GM23338 (cell line): Measurements from ENCODE around the gene LSM12. TPM values are rescaled to one million over a fixed set of nuclear protein-coding genes. Genes with fewer than 3 reads are reported as not detected.
"Not testable (repeated sequence)": the region's sequence is repeated elsewhere in the genome, so short reads cannot be mapped to it uniquely, and the experiment has no call there.

ENCODE experiments used
- ATAC-seq: fragments of 200-7000 bp; cut with Tn5 transposase; 3 replicates; pipeline ENCODE4 v1.9.1; 2020
- DNase-seq: peaks from one replicate; pipeline ENCODE4 v3.0.0-alpha.2; 2015; ENCODE audit warnings: low spot score
- H2AFZ ChIP-seq: fragments of 200-600 bp; sonication (generic); 2 replicates; pipeline ENCODE4 v1.8.0; 2016; ENCODE audit warnings: antibody characterized with exemption, mild to moderate bottlenecking, moderate library complexity
- H3F3A ChIP-seq: fragments of 200-600 bp; sonication (generic); replicated peaks from 2 replicates; pipeline ENCODE4 v1.8.0; 2017; ENCODE audit warnings: antibody characterized with exemption, mixed run types, low read depth
- H3K27ac ChIP-seq: fragments of 200-600 bp; sonication (generic); 2 replicates; pipeline ENCODE4 v1.6.1; 2016; ENCODE audit warnings: low read depth
- H3K27me3 ChIP-seq: fragments of 200-600 bp; sonication (generic); 2 replicates; pipeline ENCODE4 v1.8.0; 2016; ENCODE audit warnings: mild to moderate bottlenecking, mixed run types, moderate library complexity; ENCODE audit not compliant: insufficient read depth
- H3K36me3 ChIP-seq: fragments of 200-600 bp; sonication (generic); 2 replicates; pipeline ENCODE4 v1.8.0; 2016; ENCODE audit warnings: mild to moderate bottlenecking; ENCODE audit not compliant: insufficient read depth
- H3K4me1 ChIP-seq: fragments of 200-600 bp; sonication (generic); 2 replicates; pipeline ENCODE4 v1.8.0; 2016; ENCODE audit warnings: mild to moderate bottlenecking, moderate library complexity; ENCODE audit not compliant: insufficient read depth
- H3K4me2 ChIP-seq: fragments of 200-600 bp; sonication (generic); 2 replicates; pipeline ENCODE4 v1.7.1; 2017; ENCODE audit warnings: mixed run types
- H3K4me3 ChIP-seq: fragments of 200-600 bp; sonication (generic); 2 replicates; pipeline ENCODE4 v1.6.1; 2016; ENCODE audit warnings: mixed run types
- H3K79me2 ChIP-seq: fragments of 200-600 bp; sonication (generic); replicated peaks from 2 replicates; pipeline ENCODE4 v1.8.0; 2017; ENCODE audit warnings: mild to moderate bottlenecking; ENCODE audit not compliant: insufficient read depth
- H3K9me2 ChIP-seq: fragments of 200-600 bp; sonication (generic); 2 replicates; pipeline ENCODE4 v1.8.0; 2017; ENCODE audit not compliant: insufficient read depth
- H4K20me1 ChIP-seq: fragments of 200-600 bp; sonication (generic); replicated peaks from 2 replicates; pipeline ENCODE4 v1.8.0; 2017; ENCODE audit warnings: mild to moderate bottlenecking; ENCODE audit not compliant: insufficient read depth
- H3K27ac Mint-ChIP-seq: 2 replicates; pipeline ENCODE4 v1.8.0; 2020; ENCODE audit warnings: inconsistent platforms, mild to moderate bottlenecking, moderate library complexity, mixed read lengths
- H3K27me3 Mint-ChIP-seq: 3 replicates; pipeline ENCODE4 v1.8.0; 2022; ENCODE audit warnings: low read depth, mild to moderate bottlenecking, moderate library complexity, mixed read lengths, inconsistent platforms; ENCODE audit not compliant: insufficient read depth, poor library complexity
- H3K36me3 Mint-ChIP-seq: 3 replicates; pipeline ENCODE4 v1.8.0; 2021; ENCODE audit warnings: low read depth, mild to moderate bottlenecking, inconsistent platforms, moderate library complexity, mixed read lengths
- H3K4me1 Mint-ChIP-seq: 3 replicates; pipeline ENCODE4 v1.8.0; 2020; ENCODE audit warnings: mild to moderate bottlenecking, inconsistent platforms, mixed read lengths
- H3K4me3 Mint-ChIP-seq: 3 replicates; pipeline ENCODE4 v1.8.0; 2021; ENCODE audit warnings: moderate library complexity, mild to moderate bottlenecking, inconsistent platforms, mixed read lengths
- H3K9me3 Mint-ChIP-seq: 3 replicates; pipeline ENCODE4 v1.8.0; 2020; ENCODE audit warnings: moderate library complexity, mild to moderate bottlenecking, inconsistent platforms, mixed read lengths
- CTCF ChIP-seq, 2 experiments: fragments of 200-600 bp in 1 of 2; sonication (generic) in 1 of 2; conservative IDR thresholded peaks; 2 replicates each; pipeline versions ENCODE4 v1.5.1 to v1.6.1; 2016 to 2017; ENCODE audit warnings: antibody characterized with exemption in 2 of 2, low read depth in 2 of 2, mild to moderate bottlenecking in 2 of 2, moderate library complexity in 1 of 2
- EZH2 ChIP-seq: fragments of 200-600 bp; sonication (generic); IDR thresholded peaks from one replicate; pipeline ENCODE4 v1.8.0; 2017; ENCODE audit warnings: antibody characterized with exemption, mild to moderate bottlenecking, low read depth; ENCODE audit not compliant: unreplicated experiment
- JUNB ChIP-seq: IDR thresholded peaks from one replicate; pipeline ENCODE4 v1.6.1; 2016; ENCODE audit warnings: antibody characterized with exemption; ENCODE audit not compliant: unreplicated experiment
- NANOG ChIP-seq: IDR thresholded peaks from 2 replicates; pipeline ENCODE4 v1.6.1; 2016; ENCODE audit warnings: antibody characterized with exemption, borderline replicate concordance
- POLR2AphosphoS5 ChIP-seq: IDR thresholded peaks from 2 replicates; pipeline ENCODE4 v1.6.1; 2016; ENCODE audit warnings: antibody characterized with exemption, low read depth
- REST ChIP-seq: IDR thresholded peaks from one replicate; pipeline ENCODE4 v1.6.1; 2018; ENCODE audit warnings: antibody characterized with exemption; ENCODE audit not compliant: unreplicated experiment
- ZNF331 ChIP-seq: fragments of 250-450 bp; sonication (Bioruptor Pico); IDR thresholded peaks from 2 replicates; pipeline ENCODE4 v1.5.0; 2020; ENCODE audit warnings: low read depth, mild to moderate bottlenecking, moderate library complexity
- ZNF462 ChIP-seq: fragments of 250-450 bp; sonication (Bioruptor Pico); IDR thresholded peaks from 2 replicates; pipeline ENCODE4 v1.5.0; 2020; ENCODE audit warnings: mild to moderate bottlenecking, moderate library complexity
- polyA plus RNA-seq: library from polyadenylated mRNA; unstranded; fragments of >200 nt; fragmentation: Nextera tagmentation; extraction: Ambion mirVana; gene quantifications from 2 replicates; pipeline ENCODE4 v1.2.1, GENCODE V29; 2016
- total RNA-seq: library from RNA; depleted of rRNA; stranded (reverse); fragments of >200 nt; shearing (Covaris generic); gene quantifications from 2 replicates; pipeline ENCODE4 v1.2.3, GENCODE V29; 2014

The LSM12 gene
- total and polyA plus RNA-seq, 2 experiments from 2014 or later, result 72.7 to 241 TPM

- H3K79me2 ChIP-seq, result peaks cover 4% of the 10 kb centered on the region
- TF ChIP-seq CTCF (conservative IDR thresholded peaks at IDR 0.05; ENCODE audit: low read depth in 2 of 2) (peak in 1 of 2 experiments; percentile 46; a peak in 2 of 4 replicates), REST (no peak), EZH2 (no peak), JUNB (no peak), ZNF462 (CRISPR knock-in tag) (no peak), POLR2AphosphoS5 (no peak), NANOG (no peak), ZNF331 (CRISPR knock-in tag) (no peak)
- no peak overlapping the region for H3K4me2 ChIP-seq
- peak; percentile 42 for ATAC-seq
- peaks cover 7% of the 10 kb centered on the region for H3K27me3 Mint-ChIP-seq
- H3F3A ChIP-seq, result no peaks in the 10 kb centered on the region; the same call in 1 of the 2 replicates
- H3K27ac ChIP-seq, result peak overlapping the region; percentile 76; the same call in 1 of the 2 replicates
- H2AFZ ChIP-seq, result no peak overlapping the region
- H3K4me3 ChIP-seq, result no peak overlapping the region
- H3K4me3 Mint-ChIP-seq, result no peak overlapping the region
- no peak for DNase-seq
- peaks cover 7% of the 10 kb centered on the region for H3K4me1 ChIP-seq
- H3K9me3 Mint-ChIP-seq, result no peaks in the 10 kb centered on the region; the same call in 1 of the 3 replicates
- peaks cover 18% of the 10 kb centered on the region for H3K4me1 Mint-ChIP-seq
- no peaks in the 10 kb centered on the region for H3K36me3 ChIP-seq
- no peaks in the 10 kb centered on the region for H3K9me2 ChIP-seq
- no peaks in the 10 kb centered on the region; the same call in 1 of the 2 replicates for H4K20me1 ChIP-seq
- H3K27ac Mint-ChIP-seq, result peak overlapping the region; percentile 88
- H3K27me3 ChIP-seq, result no peaks in the 10 kb centered on the region
- peaks cover 4% of the 10 kb centered on the region; the same call in 1 of the 3 replicates for H3K36me3 Mint-ChIP-seq
Measured at GRCh38 chr17:44102849-44103622, 36.6 kb upstream of the LSM12 start.

- not testable (repeated sequence) for H3K27me3 ChIP-seq, H3K27ac ChIP-seq, H3K4me3 Mint-ChIP-seq, H3K36me3 Mint-ChIP-seq, H3K4me3 ChIP-seq, DNase-seq, H3K79me2 ChIP-seq, H3K36me3 ChIP-seq, ATAC-seq, H3K4me1 ChIP-seq, H3K27ac Mint-ChIP-seq, H4K20me1 ChIP-seq, H3K27me3 Mint-ChIP-seq, H3K9me2 ChIP-seq, H3K9me3 Mint-ChIP-seq, H3K4me2 ChIP-seq, H3F3A ChIP-seq, H2AFZ ChIP-seq
- peaks cover 20% of the 10 kb centered on the region for H3K4me1 Mint-ChIP-seq
Measured at GRCh38 chr17:44101858-44102257, 35.4 kb upstream of the LSM12 start.
